ENCODE measurements around the gene CASR.
"Not testable (repeated sequence)": the region's sequence is repeated elsewhere in the genome, so short reads cannot be mapped to it uniquely, and the experiment has no call there.

DNA sequence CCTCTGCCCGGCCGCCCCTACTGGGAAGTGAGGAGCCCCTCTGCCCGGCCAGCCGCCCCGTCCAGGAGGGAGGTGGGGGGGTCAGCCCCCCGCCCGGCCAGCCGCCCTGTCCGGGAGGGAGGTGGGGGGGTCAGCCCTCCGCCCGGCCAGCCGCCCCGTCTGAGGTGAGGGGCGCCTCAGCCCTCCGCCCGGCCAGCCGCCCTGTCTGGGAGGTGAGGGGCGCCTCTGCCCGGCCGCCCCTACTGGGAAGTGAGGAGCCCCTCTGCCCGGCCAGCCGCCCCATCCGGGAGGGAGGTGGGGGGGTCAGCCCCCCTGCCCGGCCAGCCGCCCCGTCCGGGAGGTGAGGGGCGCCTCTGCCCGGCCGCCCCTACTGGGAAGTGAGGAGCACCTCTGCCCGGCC, 18.5 kb upstream of the CASR start:
- TF ChIP-seq, protein P1, sequence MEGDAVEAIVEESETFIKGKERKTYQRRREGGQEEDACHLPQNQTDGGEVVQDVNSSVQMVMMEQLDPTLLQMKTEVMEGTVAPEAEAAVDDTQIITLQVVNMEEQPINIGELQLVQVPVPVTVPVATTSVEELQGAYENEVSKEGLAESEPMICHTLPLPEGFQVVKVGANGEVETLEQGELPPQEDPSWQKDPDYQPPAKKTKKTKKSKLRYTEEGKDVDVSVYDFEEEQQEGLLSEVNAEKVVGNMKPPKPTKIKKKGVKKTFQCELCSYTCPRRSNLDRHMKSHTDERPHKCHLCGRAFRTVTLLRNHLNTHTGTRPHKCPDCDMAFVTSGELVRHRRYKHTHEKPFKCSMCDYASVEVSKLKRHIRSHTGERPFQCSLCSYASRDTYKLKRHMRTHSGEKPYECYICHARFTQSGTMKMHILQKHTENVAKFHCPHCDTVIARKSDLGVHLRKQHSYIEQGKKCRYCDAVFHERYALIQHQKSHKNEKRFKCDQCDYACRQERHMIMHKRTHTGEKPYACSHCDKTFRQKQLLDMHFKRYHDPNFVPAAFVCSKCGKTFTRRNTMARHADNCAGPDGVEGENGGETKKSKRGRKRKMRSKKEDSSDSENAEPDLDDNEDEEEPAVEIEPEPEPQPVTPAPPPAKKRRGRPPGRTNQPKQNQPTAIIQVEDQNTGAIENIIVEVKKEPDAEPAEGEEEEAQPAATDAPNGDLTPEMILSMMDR (IDR thresholded peaks at IDR 0.05), result not testable (repeated sequence)
- not testable (repeated sequence) for TF ChIP-seq POLR2A, EP300 (IDR thresholded peaks at IDR 0.05)

Data from ovary (tissue), 3 donors.